T-helper 1 cell treated with Interleukin-12 subunit alpha and Interleukin-12 subunit beta and Interleukin-4 antibody, amounts not matched to agents 30 μg/mL and 1 μg/mL, for 36 hours (primary cell): Measurements from ENCODE around the gene BICRA.
"Not testable (repeated sequence)": the region's sequence is repeated elsewhere in the genome, so short reads cannot be mapped to it uniquely, and the experiment has no call there.

ENCODE experiments used
- H3K27ac Mint-ChIP-seq: one replicate; pipeline ENCODE4 v1.8.0; 2021; ENCODE audit warnings: mild to moderate bottlenecking, mixed read lengths
- H3K27me3 Mint-ChIP-seq: one replicate; pipeline ENCODE4 v1.8.0; 2021; ENCODE audit warnings: low read depth, mixed read lengths
- H3K36me3 Mint-ChIP-seq: one replicate; pipeline ENCODE4 v1.8.0; 2021; ENCODE audit warnings: low read depth, mixed read lengths
- H3K4me1 Mint-ChIP-seq: one replicate; pipeline ENCODE4 v1.8.0; 2021; ENCODE audit warnings: low read depth, mixed read lengths
- H3K4me3 Mint-ChIP-seq: one replicate; pipeline ENCODE4 v1.8.0; 2021; ENCODE audit warnings: mild to moderate bottlenecking, moderate library complexity, mixed read lengths
- H3K9me3 Mint-ChIP-seq: one replicate; pipeline ENCODE4 v1.8.0; 2021; ENCODE audit warnings: mixed read lengths

BICRA gene

DNA sequence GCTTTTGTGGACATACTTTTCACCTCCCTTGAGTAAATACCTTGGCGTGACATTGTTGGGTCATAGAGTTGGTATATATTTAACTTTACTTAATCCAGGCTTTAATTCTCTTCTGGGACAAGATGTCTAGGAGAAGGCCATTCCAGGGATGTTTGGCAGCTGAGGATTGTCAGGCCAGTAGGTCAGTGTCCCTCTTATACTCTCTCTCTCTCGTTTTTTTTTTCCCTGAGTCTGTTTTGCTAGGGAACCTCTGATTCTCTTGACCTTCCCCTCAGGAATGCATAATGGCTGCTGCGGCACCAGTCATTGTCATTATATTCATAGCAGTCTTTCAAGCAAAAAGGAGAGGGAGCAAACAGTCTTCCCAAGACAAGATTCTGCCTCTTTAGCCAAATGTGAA is 48.8 kb downstream of the BICRA start:
- H3K36me3 Mint-ChIP-seq: peaks cover 4% of the 10 kb centered on the region
- no peak overlapping the region for H3K4me3 Mint-ChIP-seq
- H3K27ac Mint-ChIP-seq: no peak overlapping the region
- H3K27me3 Mint-ChIP-seq: no peaks in the 10 kb centered on the region
- H3K9me3 Mint-ChIP-seq: no peaks in the 10 kb centered on the region
- H3K4me1 Mint-ChIP-seq: no peaks in the 10 kb centered on the region

DNA sequence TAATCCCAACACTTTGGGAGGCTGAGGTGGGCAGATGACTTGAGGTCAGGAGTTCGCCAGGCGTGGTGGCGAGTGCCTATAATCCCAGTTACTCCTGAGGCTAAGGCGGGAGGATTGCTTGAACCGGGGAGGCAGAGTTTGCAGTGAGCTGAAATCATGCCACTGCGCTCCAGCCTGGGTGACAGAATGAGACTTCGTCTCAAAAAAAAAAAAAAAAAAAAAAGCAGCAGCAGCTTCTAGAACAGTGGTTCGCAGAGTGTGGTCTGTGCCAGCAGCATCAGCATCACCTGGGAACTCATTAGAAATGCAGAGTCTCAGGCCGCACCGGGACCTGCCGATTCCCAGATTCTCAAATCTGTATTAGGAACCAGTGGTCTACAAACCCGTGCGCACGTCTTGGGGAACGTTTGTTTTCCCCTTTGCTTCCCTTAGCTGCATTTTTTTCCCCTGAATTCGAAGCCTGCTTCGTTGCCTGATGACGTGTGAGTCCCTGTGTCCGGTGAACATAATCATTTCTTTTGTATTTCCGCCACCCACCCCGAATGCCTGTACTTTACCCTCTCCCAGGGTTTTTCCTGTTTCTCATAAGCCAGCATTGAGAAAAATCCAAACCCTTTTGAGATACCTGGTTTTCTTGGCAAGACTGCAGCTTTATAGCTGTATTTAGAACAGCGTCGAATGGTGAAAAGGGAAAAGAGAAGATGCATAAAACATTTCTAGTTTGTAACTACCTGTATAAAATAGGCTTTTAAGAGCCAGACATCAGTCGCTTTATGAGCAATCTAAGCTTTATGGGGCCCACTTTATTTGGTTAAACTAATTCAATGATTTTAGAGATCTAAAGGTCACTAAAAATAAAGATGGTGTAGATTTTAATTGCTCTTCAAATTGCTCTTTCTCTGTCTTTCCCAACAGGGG is 49.8 kb downstream of the BICRA start:
- Mint-ChIP-seq H3K27ac (no peak overlapping the region), H3K4me3 (no peak overlapping the region), H3K9me3 (no peaks in the 10 kb centered on the region), H3K27me3 (no peaks in the 10 kb centered on the region), H3K4me1 (no peaks in the 10 kb centered on the region), H3K36me3 (peaks cover 3% of the 10 kb centered on the region)

DNA sequence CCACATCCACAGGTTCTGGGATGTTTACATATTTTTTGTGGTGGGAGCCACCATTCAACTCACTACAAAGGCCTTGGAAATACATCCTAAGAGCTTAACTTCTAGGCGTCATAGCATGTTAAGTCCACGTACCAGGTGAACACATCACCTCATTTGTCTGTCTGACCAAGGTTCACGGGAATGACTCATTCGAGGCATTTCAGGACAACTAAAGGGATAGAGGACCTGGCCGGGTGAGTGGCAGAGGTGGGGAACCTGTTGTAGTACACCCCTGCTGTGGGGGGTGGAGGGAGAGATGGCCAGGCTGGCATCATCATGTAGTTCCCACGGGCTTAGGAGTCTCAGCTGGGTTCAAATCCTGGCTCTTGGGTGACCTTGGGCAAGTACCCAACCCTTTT is 51.5 kb downstream of the BICRA start:
- no peaks in the 10 kb centered on the region for H3K27me3 Mint-ChIP-seq
- H3K4me1 Mint-ChIP-seq: no peaks in the 10 kb centered on the region
- H3K4me3 Mint-ChIP-seq: no peak overlapping the region
- no peaks in the 10 kb centered on the region for H3K9me3 Mint-ChIP-seq
- H3K27ac Mint-ChIP-seq: no peak overlapping the region
- no peaks in the 10 kb centered on the region for H3K36me3 Mint-ChIP-seq

DNA sequence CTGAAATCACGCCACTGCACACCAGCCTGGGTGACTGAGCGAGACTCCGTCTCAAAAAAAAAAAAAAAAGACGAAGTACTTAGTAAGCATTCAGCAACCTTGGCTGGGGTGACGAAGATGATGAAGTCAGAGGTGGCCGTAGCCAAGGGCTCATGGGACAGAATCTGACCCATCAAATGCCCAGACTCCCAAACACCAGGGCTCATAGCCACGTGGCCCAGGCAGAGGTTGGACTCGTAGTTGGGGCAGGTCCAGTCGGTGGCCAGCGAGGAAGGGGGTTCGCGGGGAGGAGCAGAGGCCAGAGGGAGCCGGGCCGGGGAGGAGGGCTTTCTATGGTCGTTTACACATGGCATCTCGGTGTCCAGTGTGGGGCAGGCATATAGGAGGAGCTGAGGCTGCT is 52.2 kb downstream of the BICRA start:
- no peak overlapping the region for H3K27ac Mint-ChIP-seq
- no peaks in the 10 kb centered on the region for H3K4me1 Mint-ChIP-seq
- H3K9me3 Mint-ChIP-seq: no peaks in the 10 kb centered on the region
- H3K4me3 Mint-ChIP-seq: no peak overlapping the region
- no peaks in the 10 kb centered on the region for H3K36me3 Mint-ChIP-seq
- no peaks in the 10 kb centered on the region for H3K27me3 Mint-ChIP-seq

DNA sequence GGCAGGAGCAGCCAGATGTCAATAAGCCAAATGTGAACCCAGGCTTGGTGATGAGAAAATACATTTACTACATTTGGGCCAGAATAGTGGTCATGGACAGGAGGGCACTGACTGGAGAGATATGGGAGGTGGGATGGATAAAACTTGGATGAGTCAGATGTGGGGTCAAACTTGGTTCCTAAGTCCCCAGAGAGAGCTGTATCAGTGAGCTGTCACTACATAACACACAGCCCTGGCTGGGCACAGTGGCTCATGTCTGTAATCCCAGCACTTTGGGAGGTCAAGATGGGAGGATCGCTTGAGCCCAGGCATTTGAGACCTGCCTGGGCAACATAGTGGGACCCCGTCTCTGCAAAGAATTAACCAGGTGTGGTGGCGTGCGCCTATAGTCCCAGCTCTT is 52.7 kb downstream of the BICRA start:
- Mint-ChIP-seq H3K27me3 (no peaks in the 10 kb centered on the region), H3K9me3 (no peaks in the 10 kb centered on the region), H3K36me3 (no peaks in the 10 kb centered on the region), H3K4me3 (no peak overlapping the region), H3K4me1 (no peaks in the 10 kb centered on the region), H3K27ac (no peak overlapping the region)

DNA sequence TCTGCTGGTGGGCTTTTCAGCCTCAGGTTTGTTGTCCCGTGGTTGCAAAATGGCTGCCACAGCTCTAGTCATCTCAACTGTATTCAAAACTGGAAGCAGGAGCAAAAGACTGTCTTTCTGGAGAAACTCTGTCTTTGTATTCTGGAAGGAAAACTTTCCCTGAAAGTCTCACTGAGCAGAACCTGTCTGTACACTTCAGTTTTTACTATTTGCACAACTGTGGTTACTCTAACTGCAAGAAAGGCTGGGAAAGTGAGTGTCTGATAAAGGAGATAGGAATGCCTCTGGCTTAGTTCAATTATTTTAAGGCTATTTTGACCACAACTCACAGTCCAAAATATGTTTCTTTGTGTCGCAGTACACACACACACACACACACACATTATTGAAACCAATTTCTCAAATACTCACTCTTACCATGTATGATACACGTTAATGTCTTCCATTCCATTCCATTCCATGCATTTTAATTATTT is 54.5 kb downstream of the BICRA start:
- H3K27me3 Mint-ChIP-seq: no peaks in the 10 kb centered on the region
- H3K36me3 Mint-ChIP-seq: no peaks in the 10 kb centered on the region
- H3K9me3 Mint-ChIP-seq: no peaks in the 10 kb centered on the region
- H3K4me3 Mint-ChIP-seq: no peak overlapping the region
- H3K27ac Mint-ChIP-seq: no peak overlapping the region
- H3K4me1 Mint-ChIP-seq: no peaks in the 10 kb centered on the region

DNA sequence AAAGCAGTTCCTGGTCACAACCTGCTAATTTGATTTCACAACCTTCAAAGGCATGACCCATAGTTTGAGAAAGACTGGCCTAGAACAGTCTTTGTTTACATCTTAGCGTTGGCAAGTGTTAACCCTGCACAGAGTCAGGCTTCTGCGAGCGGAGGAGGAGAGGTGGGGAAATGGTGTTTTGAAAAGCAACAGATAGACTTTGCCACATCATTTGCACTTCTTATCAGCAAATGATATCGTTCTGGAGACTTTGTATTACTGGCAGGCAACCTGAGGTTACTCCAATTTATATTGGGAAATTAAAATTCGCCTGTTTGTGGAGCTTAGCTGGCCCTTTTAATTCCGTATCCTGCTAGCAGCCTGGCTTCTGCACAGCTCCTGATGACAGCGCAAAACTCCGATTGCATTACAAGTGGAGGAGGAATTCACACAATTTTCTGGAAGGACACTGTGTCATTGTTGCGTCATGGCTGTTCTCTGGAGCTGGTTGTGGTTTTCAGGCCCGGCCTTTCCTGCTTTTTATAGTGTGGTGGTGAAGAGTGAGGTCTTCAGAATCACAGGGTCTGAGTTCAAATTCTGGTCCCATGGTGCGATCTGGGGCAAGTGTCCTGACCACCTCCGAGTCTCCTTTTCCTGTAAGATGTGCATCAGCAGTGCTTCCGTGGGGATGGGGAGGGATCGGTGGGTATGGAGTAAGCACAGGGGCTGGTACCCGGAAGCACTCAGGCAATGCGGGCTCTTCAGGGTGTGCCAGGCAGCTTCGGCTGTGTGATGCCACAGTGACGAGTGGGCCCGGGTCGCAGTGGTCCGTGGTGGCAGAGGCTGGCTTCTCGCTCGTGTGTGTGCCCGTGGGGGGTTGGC is 55.2 kb downstream of the BICRA start:
- Mint-ChIP-seq H3K27ac (no peak overlapping the region), H3K36me3 (no peaks in the 10 kb centered on the region), H3K27me3 (no peaks in the 10 kb centered on the region), H3K4me1 (no peaks in the 10 kb centered on the region), H3K9me3 (no peaks in the 10 kb centered on the region), H3K4me3 (no peak overlapping the region)

DNA sequence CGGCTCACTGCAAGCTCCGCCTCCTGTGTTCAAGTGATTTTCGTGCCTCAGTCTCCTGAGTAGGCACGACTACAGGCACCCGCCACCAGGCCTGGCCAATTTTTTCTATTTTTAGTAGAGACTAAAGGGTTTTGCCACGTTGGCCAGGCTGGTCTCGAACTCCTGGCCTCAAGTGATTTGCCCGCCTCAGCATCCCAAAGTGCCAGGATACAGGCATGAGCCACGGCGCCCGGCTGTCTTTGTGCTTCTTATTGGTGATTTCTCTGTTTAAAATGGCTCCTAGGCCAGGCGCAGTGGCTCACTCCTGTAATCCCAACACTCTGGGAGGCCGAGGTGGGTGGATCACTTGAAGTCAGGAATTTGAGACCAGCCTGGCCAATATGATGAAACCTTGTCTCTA is 59.6 kb downstream of the BICRA start:
- not testable (repeated sequence) for H3K4me3 Mint-ChIP-seq, H3K36me3 Mint-ChIP-seq, H3K4me1 Mint-ChIP-seq, H3K9me3 Mint-ChIP-seq, H3K27me3 Mint-ChIP-seq, H3K27ac Mint-ChIP-seq

DNA sequence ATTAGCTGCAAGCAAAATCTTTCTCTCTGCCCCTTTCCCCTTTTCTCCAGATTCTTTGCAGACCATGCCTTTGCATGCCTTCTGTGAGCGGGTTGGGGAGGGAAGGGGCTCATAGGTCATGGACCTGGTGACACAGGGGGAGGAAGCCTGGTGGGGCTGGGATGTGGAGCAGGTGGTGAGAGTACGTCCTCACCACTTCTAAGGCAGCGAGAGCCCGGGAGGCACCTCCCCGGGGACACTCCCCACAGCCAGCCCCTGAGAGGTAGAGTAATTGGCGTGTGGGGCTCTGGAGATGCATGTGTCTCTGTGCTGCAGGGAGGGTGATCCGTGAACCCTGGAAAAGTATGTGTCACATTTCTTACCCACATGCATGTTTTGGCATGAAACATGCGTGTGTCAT is 61.8 kb downstream of the BICRA start:
- Mint-ChIP-seq H3K4me1 (no peaks in the 10 kb centered on the region), H3K9me3 (no peaks in the 10 kb centered on the region), H3K36me3 (peaks cover 13% of the 10 kb centered on the region), H3K27me3 (no peaks in the 10 kb centered on the region), H3K27ac (no peak overlapping the region), H3K4me3 (no peak overlapping the region)

DNA sequence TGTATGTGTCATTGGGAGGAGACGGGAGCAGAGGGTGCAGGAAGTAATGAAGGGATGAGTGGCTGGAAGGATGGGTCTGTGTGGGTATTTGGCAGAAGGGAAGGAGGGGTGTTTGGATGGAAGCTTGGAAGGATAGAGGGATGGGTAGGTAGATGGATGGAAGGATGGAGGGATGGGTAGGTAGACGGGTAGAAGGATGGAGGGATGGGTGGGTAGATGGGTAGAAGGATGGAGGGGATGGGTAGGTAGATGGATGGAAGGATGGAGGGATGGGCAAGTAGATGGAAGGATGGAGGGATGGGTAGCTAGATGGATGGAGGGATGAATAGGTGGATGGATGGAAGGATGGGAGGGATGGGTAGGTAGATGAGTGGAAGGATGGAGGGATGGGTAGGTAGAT is 62.6 kb downstream of the BICRA start:
- no peaks in the 10 kb centered on the region for H3K4me1 Mint-ChIP-seq
- no peak overlapping the region for H3K27ac Mint-ChIP-seq
- no peaks in the 10 kb centered on the region for H3K27me3 Mint-ChIP-seq
- H3K4me3 Mint-ChIP-seq: no peak overlapping the region
- H3K9me3 Mint-ChIP-seq: no peaks in the 10 kb centered on the region
- peaks cover 14% of the 10 kb centered on the region for H3K36me3 Mint-ChIP-seq

DNA sequence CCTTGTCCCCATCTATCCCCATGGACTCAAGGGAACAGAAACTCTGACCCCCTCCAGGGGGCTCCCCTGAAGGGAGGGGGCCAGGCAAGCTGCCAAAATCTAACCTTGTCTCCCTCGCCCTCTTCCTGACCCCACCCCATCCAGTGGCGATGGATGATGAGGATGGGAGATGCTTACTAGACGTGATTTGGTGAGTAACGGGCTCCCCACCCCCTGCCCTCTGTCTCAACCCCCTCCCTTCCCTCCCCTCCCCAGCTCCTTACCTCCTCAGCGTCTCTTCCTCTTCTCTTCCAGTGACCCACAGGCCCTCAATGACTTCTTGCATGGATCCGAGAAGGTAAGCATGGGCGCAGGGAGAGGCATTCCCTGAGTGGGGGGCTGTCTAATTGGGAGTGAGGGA is 64.5 kb downstream of the BICRA start:
- Mint-ChIP-seq H3K4me3 (no peak overlapping the region), H3K36me3 (peaks cover 19% of the 10 kb centered on the region), H3K27ac (no peak overlapping the region), H3K27me3 (no peaks in the 10 kb centered on the region), H3K4me1 (no peaks in the 10 kb centered on the region), H3K9me3 (no peaks in the 10 kb centered on the region)

DNA sequence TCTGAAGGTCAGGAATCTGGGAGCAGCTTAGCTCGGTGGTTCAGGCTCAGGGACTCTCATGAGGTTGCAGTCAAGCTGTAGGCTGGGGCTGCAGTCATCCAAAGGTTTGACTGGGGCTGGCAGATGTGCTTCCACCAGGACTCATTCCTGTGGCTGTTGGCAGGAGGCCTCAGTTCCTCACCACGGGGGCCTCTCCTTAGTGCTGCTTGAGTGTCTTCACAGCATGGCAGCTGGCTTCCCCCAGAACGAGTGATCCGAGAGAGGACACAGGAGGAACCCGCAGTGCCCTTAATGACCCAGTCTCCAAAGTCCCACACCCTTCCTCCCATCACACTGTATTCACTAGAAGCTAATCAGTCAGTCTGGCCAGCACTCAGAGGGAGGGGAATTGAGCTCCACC is 65.6 kb downstream of the BICRA start:
- no peak overlapping the region for H3K27ac Mint-ChIP-seq
- no peaks in the 10 kb centered on the region for H3K27me3 Mint-ChIP-seq
- H3K4me3 Mint-ChIP-seq: no peak overlapping the region
- peaks cover 19% of the 10 kb centered on the region for H3K36me3 Mint-ChIP-seq
- H3K4me1 Mint-ChIP-seq: no peaks in the 10 kb centered on the region
- H3K9me3 Mint-ChIP-seq: no peaks in the 10 kb centered on the region

DNA sequence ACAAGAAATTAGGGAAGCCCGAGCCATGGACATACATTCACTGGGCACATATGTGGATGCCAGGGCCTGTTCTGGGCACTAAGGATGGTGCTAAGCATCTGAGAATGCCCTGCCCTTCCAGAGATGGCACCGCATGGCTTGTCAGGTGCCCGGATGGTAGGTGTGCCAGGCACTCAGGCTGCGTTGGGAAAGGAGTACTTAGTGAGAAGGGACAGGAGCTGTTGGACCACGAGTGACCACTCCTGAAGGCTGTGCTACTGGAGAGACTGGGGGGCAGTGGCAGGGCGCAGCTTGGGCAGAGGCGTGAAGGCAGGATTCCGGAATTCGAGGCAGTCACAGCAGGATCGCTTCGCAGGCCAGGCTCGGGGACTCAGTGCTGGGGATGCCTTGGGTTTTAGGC is 66.3 kb downstream of the BICRA start:
- H3K27ac Mint-ChIP-seq: no peak overlapping the region
- no peak overlapping the region for H3K4me3 Mint-ChIP-seq
- H3K4me1 Mint-ChIP-seq: no peaks in the 10 kb centered on the region
- H3K27me3 Mint-ChIP-seq: no peaks in the 10 kb centered on the region
- peaks cover 16% of the 10 kb centered on the region for H3K36me3 Mint-ChIP-seq
- H3K9me3 Mint-ChIP-seq: no peaks in the 10 kb centered on the region

DNA sequence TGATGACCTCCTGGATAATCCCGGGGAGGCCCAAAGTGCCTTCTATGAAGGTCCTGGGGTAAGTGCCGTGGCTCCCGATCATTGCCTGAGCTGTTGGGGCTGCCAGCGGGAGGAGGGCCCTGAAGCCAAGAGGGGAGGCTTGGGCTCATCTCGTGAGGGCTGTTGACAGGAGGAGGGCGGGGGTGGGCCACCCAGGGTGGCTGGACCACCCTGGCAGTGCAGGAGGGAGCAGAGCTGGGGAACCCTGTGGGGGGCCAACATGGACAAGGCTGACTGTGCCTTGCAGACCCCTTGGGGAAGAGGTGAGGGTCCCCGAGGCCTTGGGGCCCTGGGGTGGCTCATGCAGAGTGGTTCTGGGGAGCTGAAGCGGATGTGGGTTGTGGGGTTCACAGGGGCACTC is 66.9 kb downstream of the BICRA start:
- no peaks in the 10 kb centered on the region for H3K4me1 Mint-ChIP-seq
- no peaks in the 10 kb centered on the region for H3K9me3 Mint-ChIP-seq
- H3K27me3 Mint-ChIP-seq: no peaks in the 10 kb centered on the region
- no peak overlapping the region for H3K4me3 Mint-ChIP-seq
- H3K36me3 Mint-ChIP-seq: peaks cover 14% of the 10 kb centered on the region
- no peak overlapping the region for H3K27ac Mint-ChIP-seq

DNA sequence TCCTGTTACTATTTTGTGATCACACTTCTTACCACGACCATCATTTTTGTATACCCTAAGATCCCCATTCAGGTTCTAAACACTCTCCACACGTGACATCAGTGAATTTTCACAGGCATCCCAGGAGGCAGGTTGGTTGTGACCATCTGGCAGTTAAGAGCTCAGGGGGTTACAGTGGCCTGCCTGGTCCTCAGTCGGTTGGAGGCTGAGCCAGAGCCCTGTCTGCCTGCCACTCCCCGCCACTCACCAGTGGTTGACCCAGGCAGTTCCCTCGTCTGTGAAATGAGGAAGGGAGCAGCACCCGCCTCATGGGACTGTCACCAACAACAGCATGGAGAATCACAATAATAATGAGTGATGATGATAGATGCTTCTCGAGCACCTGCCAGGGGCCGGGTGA is 67.9 kb downstream of the BICRA start:
- Mint-ChIP-seq H3K27ac (no peak overlapping the region), H3K4me1 (no peaks in the 10 kb centered on the region), H3K27me3 (no peaks in the 10 kb centered on the region), H3K9me3 (no peaks in the 10 kb centered on the region), H3K4me3 (no peak overlapping the region), H3K36me3 (peaks cover 17% of the 10 kb centered on the region)
